Stimulated activated CD8-positive, alpha-beta memory T cell treated with anti-CD3 and anti-CD28 coated beads, Interleukin-15, amount 100 ng/mL, for 48 hours (primary cell): ENCODE results near the gene ZSWIM7.
"Not testable (repeated sequence)": the region's sequence is repeated elsewhere in the genome, so short reads cannot be mapped to it uniquely, and the experiment has no call there.

Experiments
- DNase-seq, 2 donors: peaks; one replicate each; pipeline ENCODE4 v3.0.0-alpha.2; 2020; ENCODE audit warnings: low read depth in 2 of 2

The ZSWIM7 gene

DNA sequence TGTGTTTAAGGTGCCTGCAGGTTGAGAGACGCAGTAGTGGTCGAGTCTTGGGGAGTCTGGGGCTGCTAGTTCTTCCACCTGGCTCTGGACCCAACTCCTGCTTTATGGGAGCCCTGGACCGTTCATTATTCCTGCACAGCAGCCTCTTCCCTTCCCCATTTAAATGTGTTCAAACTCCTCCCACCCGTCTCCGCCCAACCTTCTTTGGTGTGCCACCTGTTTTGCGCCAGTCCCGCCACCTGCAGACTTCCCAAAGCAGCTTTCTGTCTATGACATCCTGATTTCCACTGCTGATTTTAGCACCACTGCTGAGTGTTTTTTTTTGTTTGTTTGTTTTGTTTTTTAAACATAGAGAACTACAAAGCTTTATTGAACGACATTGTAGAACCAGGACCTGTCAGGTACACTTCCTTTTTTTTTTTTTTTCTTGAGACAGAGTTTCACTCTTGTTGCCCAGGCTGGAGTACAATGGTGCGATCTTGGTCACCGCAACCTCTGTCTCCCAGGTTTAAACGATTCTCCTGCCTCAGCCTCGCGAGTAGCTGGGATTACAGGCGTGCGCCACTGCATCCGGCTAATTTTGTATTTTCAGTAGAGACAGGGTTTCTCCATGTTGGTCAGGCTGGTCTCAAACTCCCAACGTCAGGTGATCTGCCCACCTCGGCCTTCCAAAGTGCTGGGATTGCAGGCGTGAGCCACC, 41.7 kb downstream of the ZSWIM7 start:
- no peak for DNase-seq

DNA sequence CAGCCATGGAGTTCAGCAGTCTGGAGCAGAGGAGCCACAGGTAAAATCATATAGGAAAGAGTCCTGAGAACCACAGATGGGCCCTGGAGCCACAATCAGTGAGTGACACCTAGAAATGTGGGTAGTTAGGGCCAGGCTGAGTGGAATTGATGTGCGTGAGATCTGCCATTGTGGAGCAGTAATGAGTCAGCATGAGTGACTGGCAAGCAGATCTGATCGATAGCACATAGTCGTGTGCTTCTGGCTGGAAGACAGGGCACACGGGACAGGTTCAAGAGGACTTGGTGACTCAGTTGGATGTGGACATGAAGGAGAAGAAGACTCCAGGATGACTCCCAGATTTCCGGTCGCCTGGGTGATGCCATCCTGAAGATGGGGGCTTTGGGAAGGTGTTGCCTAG, 42.3 kb downstream of the ZSWIM7 start:
- DNase-seq = peak in 1 of 2 donors; percentile 55

DNA sequence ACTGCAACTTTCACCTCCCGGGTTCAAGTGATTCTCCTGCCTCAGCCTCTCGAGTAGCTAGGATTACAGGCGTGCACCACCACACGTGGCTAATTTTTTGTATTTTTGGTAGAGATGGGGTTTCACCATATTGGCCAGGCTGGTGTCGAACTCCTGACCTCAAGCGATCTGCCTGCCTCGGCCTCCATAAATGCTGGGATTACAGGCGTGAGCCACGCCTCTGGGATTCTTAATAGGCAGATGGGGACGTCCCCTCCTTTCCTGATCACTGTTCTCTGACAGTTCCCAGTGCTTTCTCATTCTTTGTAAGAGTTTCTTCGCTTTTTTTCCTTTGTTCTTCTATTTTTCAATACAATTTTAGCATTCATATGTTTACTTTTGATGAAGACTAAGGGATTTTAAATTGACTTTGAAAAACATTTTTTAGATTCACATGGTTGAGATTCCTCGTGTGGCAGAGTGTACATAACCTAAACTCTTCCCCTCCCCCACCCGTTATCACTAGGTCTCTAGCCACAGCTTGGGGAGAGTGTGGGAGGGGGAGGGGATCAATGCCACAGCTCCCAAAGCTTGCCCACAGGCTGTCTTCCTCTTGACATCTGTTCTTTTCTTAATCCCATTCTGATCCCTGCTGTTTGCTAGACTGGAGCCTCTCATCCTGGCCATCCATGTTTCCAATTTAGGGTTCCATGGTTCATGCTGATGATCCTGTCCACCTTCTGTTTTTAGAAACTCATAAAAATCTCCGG, 43.5 kb downstream of the ZSWIM7 start:
- no peak for DNase-seq

DNA sequence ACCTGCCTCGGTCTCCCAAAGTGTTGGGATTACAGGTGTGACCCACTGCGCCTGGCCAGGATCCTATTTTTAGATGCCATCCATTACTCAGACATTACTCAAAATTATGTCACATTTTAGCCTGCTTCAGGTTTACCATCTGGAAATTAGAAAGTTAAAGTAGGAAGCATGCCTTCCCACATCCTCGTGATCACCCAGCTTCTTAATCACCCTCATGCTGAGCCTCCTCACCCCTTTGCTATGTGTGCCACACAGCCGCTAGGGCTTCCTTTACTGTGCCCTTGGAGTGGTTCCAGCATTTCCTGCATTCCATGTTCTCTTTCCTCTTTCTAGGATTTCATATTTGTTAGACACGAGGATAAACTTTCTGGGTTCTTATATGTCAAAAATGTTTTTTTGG, 45.3 kb downstream of the ZSWIM7 start:
- no peak for DNase-seq

DNA sequence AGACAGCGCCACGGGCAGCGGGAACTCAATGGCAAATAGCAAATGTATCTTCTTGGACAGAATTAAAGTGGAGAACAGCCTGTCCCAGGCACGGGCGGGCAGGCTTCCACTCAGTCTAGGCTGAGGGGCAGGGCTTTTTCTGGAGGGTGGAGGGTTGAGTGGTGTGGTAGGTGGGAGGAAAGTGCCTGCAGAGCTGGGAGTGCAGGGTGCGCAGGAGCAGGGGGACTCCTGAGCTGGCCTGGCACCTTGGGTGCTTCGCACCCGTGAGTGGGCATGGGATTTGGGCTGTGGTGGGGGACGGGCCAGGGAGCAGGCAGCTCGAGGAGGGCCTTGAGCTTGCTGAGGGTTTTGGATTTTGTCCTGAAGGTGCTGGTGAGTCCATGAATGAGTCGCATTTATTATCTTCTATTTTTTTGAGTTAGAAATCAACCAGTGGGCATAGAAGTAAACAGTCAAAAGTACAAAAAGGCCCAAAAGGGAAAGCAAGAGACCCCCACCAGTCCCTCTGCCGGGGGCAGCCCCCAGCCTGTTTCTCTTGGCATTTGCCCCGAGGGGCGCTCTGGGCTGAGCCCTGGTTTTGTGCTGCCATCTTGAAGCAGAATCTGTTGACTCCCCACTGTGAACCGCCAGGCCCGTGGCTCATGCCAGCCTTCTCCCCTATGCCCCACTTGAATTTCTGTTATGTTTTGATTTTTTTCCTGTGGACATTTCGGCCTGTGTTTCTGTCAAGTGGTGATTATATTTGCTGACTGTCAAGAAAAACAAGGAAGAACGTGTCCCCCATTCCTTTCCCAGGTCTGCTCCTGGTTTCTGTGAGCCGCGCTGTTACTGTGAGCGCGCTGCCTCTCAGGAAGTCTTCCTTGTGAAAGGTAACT, 46.4 kb downstream of the ZSWIM7 start:
- no peak for DNase-seq

DNA sequence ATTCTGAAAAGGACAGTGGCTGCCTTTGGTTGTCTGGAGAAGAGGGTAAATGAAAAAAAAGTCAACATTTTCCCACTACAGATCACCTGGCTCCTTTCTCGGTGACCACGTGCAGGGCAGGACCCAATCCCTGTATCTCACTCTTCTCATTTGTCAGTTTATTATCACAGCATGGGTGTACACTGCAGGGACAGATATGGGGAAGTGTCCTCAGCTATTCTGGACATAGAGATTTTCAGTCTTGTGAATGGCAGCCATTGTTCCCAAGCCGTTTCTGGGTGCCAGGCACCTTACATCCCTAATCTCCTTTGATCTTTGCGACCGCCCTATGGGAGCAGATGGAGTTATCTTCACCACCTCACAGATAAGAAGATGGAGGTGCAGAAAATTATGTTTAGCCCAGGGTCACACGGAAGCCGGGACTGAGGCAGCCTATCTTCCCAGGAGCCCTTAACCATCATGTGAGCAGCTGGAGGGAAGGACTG, 47.4 kb downstream of the ZSWIM7 start:
- no peak for DNase-seq

DNA sequence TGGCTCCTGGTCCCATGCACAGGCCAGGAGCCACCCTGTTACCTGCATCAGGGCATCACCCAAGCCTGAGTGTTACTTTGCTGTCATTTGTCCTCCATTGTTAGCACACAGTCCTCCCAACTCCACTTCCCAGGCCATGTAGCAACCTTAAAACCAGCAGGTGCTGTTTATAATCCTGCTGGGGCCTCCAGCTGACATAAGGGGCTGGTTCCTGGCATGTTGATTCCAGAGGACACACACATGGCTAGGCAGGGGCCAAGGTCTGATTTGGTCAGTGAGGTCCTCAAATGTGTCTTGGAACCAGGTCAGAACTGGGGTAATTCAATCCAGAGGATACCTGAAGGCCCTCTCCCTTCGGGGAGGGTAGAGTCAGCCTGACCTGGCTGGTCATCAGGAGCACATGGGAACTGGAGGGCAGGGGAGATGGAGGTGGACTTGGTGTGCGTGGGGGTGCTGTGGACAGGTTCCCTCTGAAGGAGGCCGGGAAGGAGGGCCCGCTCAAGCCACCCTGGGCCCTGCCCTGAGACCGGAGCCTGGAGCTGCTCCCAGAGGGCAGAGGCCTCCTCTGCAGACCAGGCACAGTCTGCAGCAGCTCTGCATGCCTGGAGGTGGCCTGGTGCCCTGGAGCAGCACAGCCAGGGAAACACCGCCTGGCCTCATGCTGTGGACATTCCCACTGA, 48.0 kb downstream of the ZSWIM7 start:
- no peak for DNase-seq

DNA sequence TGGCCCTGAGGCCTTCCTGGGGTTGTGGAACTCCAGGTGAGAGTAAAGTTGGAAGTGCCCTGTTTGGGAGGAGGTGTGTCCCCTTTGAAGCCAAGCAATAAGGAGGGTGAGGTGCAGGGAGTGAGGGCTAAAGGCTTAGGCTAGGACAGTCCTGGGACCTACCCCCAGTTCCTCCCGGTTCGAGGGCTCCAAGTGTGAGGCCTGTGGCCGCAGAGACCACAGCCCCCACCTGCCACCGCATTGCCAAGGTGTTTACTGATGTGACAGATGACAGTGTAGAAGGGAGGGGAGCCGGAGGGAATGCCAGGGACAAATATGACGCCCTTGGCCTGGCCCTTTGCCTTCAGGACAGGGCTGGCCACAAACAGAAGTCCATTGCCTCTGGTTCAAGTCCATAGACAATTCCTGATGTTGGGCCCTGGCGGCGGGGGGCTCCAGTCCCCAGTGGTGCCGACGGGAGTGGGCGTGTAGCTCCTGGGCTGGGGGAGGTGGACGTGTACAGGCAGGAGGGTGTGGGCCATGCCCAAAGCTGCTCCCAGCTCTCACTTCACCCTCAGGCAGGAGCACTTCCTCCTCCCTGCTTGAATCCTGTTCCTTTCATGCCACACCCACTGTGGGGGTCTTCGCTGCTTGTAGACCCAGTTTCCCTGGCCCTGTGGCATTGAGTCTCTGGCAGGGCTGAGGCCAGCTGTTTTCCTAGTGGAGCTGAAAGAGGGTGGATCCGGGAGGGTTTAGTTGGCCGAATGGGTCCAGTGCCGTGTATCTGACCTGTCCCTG, 51.3 kb downstream of the ZSWIM7 start:
- no peak for DNase-seq

DNA sequence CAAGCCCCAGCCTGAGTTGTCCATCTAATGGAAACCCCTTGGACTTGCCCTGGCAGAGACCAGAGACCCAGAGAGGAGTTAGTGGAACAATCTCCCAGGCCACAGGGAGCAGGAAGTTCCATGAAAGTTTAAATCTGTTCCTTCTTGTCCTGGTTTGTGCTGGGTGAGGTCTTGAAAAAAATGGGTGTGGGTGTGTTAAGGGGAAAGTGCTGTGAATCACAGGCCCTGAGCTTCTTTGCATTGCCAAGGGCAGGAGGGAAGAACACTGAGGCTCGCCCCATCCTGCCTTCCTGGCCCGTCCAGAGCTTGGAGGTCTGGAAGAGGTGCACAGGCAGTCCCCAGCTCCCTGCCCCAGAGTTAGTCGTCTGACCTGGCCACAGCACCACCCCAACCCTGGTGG, 52.2 kb downstream of the ZSWIM7 start:
- no peak for DNase-seq

DNA sequence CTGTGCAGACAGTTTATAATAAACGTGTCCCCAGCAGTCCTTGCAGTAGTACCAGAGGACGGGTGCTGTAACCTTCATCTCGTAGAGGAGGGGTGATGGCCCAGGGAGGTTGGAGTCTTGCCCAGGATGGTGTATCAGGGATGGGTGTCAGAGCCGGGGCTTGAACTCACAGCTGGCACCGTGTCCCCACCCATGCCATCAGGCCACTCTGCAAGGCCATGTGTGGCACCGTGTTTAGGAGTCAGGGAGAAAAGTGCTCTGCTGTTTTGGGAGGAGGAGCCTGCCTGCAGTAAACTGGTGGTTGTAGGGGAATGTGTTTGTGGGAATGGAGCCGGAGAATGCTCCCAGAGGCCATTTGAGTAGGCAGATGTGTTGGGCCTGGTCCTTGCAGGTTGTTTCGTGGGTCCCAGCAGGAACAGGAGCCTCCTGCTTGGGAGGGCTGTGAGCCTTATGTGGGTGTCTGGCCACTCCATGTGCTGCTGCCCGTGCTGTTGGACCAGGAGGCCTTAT, 52.8 kb downstream of the ZSWIM7 start:
- DNase-seq = no peak

DNA sequence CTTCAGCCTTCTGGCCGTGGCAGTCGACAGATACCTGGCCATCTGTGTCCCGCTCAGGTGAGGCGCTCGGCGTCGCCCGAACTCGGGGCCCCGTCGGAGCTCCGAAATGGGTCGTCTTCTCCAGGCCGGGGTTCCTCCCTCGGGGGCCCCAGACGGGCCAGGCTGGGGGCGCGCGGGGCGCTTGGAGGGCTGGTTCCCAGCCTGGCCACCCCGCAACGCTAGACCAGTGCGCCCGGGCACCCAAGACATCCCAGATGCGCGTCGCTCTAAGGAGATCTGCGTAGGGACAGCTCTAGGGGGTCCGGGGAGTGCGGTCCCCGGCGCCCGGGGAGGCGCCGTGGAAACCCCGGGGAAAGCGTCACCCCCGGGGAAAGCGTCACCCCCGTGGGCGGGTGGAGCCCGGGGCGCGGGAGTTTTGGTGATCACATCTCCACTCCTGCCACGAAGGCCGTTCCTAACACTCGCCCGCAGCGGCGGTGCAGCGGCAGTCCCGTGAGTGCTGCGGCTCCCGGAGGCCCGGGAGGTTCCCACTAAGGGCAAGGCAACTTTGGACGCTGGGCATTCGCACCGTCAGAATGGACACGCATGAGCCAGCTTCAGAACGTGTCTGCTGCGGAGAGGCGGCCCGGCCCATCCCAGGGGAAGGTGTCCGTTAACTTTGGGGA, 53.8 kb downstream of the ZSWIM7 start:
- no peak for DNase-seq

DNA sequence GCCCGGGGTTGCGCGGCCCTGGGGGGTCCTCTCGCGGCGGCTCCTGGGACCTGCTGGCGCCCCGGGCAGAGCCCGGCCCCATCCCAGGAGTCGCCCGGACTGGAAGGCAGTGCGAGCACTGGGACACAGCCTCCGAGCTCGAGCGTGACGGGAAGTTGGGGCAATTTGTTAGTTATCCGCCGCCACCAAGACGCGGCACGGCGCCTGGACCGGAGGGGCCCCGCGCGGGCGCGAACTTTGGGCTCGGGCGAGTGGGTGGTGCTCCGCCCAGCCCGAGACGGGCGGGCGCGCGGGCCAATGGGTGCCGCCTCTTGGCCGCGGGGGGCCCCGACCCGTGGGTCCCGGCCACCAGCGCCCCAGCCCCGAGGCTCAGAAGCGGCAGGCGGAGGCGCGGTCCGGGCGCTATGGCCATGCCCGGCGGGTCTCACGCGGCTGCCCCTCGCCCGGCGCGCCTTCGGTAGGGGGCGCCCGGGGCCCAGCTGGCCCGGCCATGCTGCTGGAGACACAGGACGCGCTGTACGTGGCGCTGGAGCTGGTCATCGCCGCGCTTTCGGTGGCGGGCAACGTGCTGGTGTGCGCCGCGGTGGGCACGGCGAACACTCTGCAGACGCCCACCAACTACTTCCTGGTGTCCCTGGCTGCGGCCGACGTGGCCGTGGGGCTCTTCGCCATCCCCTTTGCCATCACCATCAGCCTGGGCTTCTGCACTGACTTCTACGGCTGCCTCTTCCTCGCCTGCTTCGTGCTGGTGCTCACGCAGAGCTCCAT, 54.6 kb downstream of the ZSWIM7 start, which contains the start of gene ADORA2B:
ADORA2B (plus strand) TSS at position 372 of the 768 bp plus-strand sequence; CDS start at position 491, 119 bp downstream.
- DNase-seq = peak; percentile 31 to 47

DNA sequence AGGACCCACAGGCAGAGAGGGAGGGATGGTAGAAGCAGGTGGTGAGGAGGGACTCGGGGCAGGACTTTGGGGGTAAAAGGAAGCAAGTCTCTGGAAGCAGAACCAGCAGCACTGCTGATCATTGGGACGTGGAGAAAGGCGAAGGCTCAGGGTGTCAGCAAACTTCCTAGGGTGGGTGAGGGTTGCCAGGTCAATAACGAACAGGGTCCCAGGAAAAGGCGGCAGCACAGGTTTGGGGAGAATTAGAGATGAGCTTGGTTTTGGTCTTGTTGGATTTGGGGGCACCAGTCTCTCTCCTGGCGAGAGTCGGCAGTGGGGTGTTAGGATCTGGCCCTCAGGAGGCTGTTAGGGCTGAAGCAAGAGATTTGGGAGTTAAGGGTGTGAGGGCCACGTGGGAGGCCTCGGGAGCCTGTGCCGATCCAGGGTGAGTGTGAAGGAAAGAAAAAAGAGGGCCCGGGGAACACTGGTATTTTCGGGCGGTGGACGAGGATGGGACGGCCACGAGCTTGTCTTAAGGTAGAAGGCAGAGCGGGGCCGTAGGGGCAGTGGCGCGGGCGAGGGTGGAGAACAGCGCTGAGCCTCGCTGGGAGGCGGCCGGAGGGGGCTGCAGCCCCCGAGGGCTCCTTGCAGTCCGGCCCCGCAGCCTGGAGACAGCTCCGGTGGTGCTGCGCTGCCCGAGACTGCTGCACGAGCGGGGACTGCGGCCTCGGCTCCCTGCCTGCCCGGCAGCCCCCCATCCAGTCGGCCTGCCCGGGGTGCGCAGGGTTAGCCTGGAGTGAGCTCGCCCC, 55.3 kb downstream of the ZSWIM7 start:
- no peak for DNase-seq

DNA sequence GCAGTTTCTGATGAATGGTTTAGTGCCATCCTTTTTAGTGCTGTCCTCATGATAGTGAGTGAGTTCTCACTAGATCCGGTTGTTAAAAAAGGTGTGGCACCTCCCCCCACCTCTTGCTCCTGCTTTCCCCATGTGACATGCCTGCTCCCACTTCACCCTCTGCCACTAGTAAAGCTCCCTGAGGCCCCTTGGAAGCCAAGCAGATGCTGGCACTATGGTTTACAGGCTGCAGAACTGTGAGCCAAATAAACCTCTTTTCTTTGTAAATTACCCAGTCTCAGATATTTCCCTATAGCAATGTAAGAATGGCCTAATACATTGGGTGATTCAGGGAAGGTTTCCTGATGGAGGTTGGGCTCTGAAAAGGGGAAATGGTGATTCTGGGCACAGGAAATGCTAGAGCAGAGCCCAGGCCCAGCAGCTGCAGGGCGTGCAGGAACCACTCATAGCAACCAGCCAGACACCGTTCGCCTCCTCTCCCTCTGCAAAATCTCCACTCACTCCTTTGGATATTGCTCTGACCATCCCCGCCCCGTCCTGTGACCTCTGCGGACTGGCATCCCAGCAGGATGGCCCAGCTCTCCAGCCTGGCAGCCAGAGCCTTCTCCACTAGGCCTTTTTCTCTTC, 57.2 kb downstream of the ZSWIM7 start:
- DNase-seq = no peak

DNA sequence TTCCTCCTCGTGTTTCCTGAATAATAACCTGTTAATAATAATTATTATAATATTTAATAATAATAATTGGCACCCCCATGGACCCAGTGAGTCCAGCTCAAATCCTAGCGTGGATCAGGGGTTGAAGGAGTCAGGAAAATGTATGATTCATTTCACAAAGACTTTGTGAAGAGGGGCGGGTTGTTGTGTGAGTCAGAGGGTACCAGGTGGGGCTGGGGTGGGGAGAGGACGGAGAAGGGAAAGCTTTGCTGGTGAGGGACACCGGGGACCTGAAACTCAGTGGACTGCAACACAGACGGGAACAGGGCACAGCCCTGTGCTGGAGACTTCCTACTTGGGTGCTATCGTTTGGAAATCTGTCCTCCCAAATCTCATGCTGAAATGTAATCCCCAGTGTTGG, 57.7 kb downstream of the ZSWIM7 start:
- DNase-seq = no peak

DNA sequence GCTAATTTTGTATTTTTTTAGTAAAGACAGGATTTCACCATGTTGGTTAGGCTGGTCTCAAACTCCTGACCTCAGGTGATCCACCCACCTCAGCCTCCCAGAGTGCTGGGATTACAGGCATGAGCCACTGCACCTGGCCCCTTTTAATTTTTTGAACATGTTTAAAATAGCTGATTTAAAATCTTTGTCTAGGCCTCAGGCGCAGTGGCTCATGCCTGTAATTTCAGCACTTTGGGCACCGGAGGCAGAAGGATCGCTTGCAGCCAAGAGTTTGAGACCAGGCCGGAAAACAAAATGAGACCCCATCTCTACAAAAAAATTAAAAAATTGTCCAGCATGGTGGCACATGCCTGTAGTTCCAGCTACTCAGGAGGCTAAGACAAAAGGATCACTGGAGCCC, 63.0 kb downstream of the ZSWIM7 start:
- not testable (repeated sequence) for DNase-seq

DNA sequence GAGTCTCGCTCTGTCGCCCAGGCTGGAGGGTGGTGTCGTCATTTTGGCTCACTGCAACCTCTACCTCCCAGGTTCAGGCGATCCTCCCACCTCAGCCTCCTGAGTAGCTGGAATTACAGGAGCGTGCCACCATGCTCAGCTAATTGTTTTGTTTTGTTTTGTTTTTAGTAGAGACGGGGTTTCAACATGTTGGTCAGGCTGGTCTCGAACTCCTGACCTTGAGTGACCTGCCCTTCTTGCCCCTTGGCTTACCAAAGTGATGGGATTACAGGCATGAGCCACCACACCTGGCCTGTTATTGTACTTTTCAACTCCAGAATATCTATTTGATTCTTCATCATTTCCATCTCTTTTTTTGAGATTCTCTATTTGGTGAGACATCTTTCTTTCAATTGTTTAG, 63.6 kb downstream of the ZSWIM7 start:
- DNase-seq = no peak

DNA sequence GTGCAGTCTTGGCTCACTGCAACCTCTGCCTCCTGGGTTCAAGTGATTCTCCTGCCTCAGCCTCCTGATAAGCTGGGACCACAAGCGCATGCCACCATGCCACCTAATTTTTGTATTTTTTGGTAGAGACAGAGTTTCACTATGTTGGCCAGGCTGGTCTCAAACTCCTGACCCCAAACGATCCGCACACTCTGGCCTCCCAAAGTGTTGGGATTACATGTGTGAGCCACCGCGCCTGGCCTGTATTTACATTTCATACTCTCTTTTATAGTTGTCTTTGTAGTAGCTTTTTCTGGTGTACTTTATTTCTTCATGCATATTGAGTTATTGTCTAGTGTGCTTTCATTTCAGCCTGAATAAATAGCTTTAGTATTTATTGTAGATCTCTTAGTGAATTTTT, 64.6 kb downstream of the ZSWIM7 start:
- no peak for DNase-seq
